Natural killer cell (primary cell): ENCODE measurements around the gene TTC21A. TPM values are rescaled to one million over a fixed set of nuclear protein-coding genes. Genes with fewer than 3 reads are reported as not detected.

Source experiments
- ATAC-seq, 3 donors: fragments of 150-1000 bp in 2 of 3; fragments of 200-7000 bp in 1 of 3; cut with Tn5 transposase; 1 replicate in 1 of 3; 2 replicates in 2 of 3; pipeline ENCODE4 v1.10.0; 2021; ENCODE audit warnings: mild to moderate bottlenecking in 2 of 3, moderate library complexity in 2 of 3
- DNase-seq, 2 donors: peaks; one replicate each; pipeline versions ENCODE4 v3.0.0 to v3.0.0-alpha.2; 2013 to 2021; ENCODE audit warnings: mixed read lengths in 1 of 2
- H3K27ac ChIP-seq: one replicate; pipeline ENCODE4 v1.5.1; 2013; ENCODE audit warnings: mild to moderate bottlenecking, low read length
- H3K27me3 ChIP-seq: one replicate; pipeline ENCODE4 v1.6.1; 2013; ENCODE audit warnings: low read length; ENCODE audit not compliant: control insufficient read depth, insufficient read depth
- H3K36me3 ChIP-seq: one replicate; pipeline ENCODE4 v1.6.1; 2013; ENCODE audit warnings: low read length; ENCODE audit not compliant: control insufficient read depth, insufficient read depth
- H3K4me1 ChIP-seq: one replicate; pipeline ENCODE4 v1.6.1; 2013; ENCODE audit warnings: low read length; ENCODE audit not compliant: control insufficient read depth, insufficient read depth
- H3K4me3 ChIP-seq: one replicate; pipeline ENCODE4 v1.5.1; 2013; ENCODE audit warnings: low read length
- H3K9me3 ChIP-seq: one replicate; pipeline ENCODE4 v1.6.1; 2013; ENCODE audit warnings: low read length; ENCODE audit not compliant: control insufficient read depth, insufficient read depth
- H3K27ac Mint-ChIP-seq, 2 donors: one replicate each; pipeline ENCODE4 v1.8.0; 2022; ENCODE audit warnings: mild to moderate bottlenecking in 2 of 2, mixed read lengths in 2 of 2, moderate library complexity in 1 of 2
- H3K27me3 Mint-ChIP-seq, 2 donors: one replicate each; pipeline ENCODE4 v1.8.0; 2022; ENCODE audit warnings: low read depth in 2 of 2, mixed read lengths in 2 of 2
- H3K36me3 Mint-ChIP-seq: one replicate; pipeline ENCODE4 v1.8.0; 2022; ENCODE audit warnings: mixed read lengths
- H3K4me1 Mint-ChIP-seq, 2 donors: one replicate each; pipeline ENCODE4 v1.8.0; 2022; ENCODE audit warnings: mixed read lengths in 2 of 2
- H3K4me3 Mint-ChIP-seq: one replicate; pipeline ENCODE4 v1.8.0; 2022; ENCODE audit warnings: mild to moderate bottlenecking, moderate library complexity, mixed read lengths
- H3K9me3 Mint-ChIP-seq, 2 donors: one replicate each; pipeline ENCODE4 v1.8.0; 2022; ENCODE audit warnings: mixed read lengths in 2 of 2
- CTCF ChIP-seq: fragments of 200-600 bp; IDR thresholded peaks from one replicate; pipeline ENCODE4 v1.8.0; 2022; ENCODE audit warnings: antibody characterized with exemption
- WGBS: methylation state at CpG from one replicate; pipeline ENCODE4 v1.1.7; 2013; ENCODE audit warnings: missing lambda C conversion rate; ENCODE audit not compliant: insufficient coverage; 5-methylcytosine and 5-hydroxymethylcytosine counted together
- intact Hi-C: fragments of 100-400 bp; cut with micrococcal nuclease; formaldehyde crosslinking; loops from one replicate; pipeline ENCODE4 v1.14.2; 2022
- total RNA-seq, 4 donors: library from RNA; stranded (reverse); fragments of 120-200 nt in 1 of 4; gene quantifications; one replicate each; pipeline versions ENCODE4 v1.2.3 to v1.2.4, GENCODE V29; 2013 to 2022

Gene TTC21A
- total RNA-seq, 3 donors from 2014 or later (not counting 1 experiment from before 2014, with no cell fraction given): 2.1 to 3.9 (median 2.4) TPM

- no peaks in the 10 kb centered on the region for H3K9me3 Mint-ChIP-seq
- 97% methylated on average over 5 of the region's 7 CpGs for WGBS
- H3K27me3 Mint-ChIP-seq: no peaks in the 10 kb centered on the region
- H3K4me3 Mint-ChIP-seq: no peak overlapping the region
- H3K36me3 Mint-ChIP-seq: peaks cover 30% of the 10 kb centered on the region
- no peaks in the 10 kb centered on the region for H3K4me1 ChIP-seq
- no peak for TF ChIP-seq CTCF
- ATAC-seq (no peak), DNase-seq (no peak)
- H3K4me3 ChIP-seq: no peak overlapping the region
- no peak overlapping the region for H3K27ac ChIP-seq
- H3K27ac Mint-ChIP-seq: no peak overlapping the region
- intact Hi-C loops: no loop called here
- H3K36me3 ChIP-seq: peaks cover 73% of the 10 kb centered on the region
- H3K9me3 ChIP-seq: no peaks in the 10 kb centered on the region
- H3K4me1 Mint-ChIP-seq: no peaks in the 10 kb centered on the region
- no peaks in the 10 kb centered on the region for H3K27me3 ChIP-seq
Observed at GRCh38 chr3:39094851-39095677, 12.4 kb upstream of the TTC21A start.

- no peaks in the 10 kb centered on the region for H3K9me3 Mint-ChIP-seq
- no peak for DNase-seq
- H3K9me3 ChIP-seq: no peaks in the 10 kb centered on the region
- H3K4me1 Mint-ChIP-seq: peaks cover 0 to 3% of the 10 kb centered on the region in 2 donors
- H3K36me3 ChIP-seq: peaks cover 68% of the 10 kb centered on the region
- H3K4me3 ChIP-seq: no peak overlapping the region
- 93% methylated on average over 3 of the region's 3 CpGs for WGBS
- ATAC-seq: no peak
- H3K36me3 Mint-ChIP-seq: peaks cover 23% of the 10 kb centered on the region
- intact Hi-C loops: no loop called here
- H3K27ac ChIP-seq: no peak overlapping the region
- no peak overlapping the region for H3K27ac Mint-ChIP-seq
- H3K27me3 ChIP-seq: no peaks in the 10 kb centered on the region
- no peak for TF ChIP-seq CTCF
- H3K27me3 Mint-ChIP-seq: no peaks in the 10 kb centered on the region
- no peak overlapping the region for H3K4me3 Mint-ChIP-seq
- no peaks in the 10 kb centered on the region for H3K4me1 ChIP-seq
Observed at GRCh38 chr3:39095778-39096177, 11.7 kb upstream of the TTC21A start.

GRCh38 chr3:39096775-39097174 lies 10.7 kb upstream of the TTC21A start:
- peaks cover 5% of the 10 kb centered on the region for H3K4me1 ChIP-seq
- 84% methylated on average over 3 of the region's 3 CpGs for WGBS
- no peaks in the 10 kb centered on the region for H3K27me3 ChIP-seq
- Mint-ChIP-seq H3K27me3 (no peaks in the 10 kb centered on the region), H3K9me3 (no peaks in the 10 kb centered on the region), H3K4me3 (no peak overlapping the region), H3K4me1 (peaks cover 0 to 11% of the 10 kb centered on the region in 2 donors), H3K27ac (no peak overlapping the region), H3K36me3 (peaks cover 23% of the 10 kb centered on the region)
- intact Hi-C loops: no loop called here
- no peak overlapping the region for H3K4me3 ChIP-seq
- ATAC-seq (no peak), DNase-seq (no peak)
- TF ChIP-seq CTCF: no peak
- H3K36me3 ChIP-seq: peaks cover 58% of the 10 kb centered on the region
- no peaks in the 10 kb centered on the region for H3K9me3 ChIP-seq
- H3K27ac ChIP-seq: no peak overlapping the region
